ENCODE results near the gene BTF3L4.

DNA sequence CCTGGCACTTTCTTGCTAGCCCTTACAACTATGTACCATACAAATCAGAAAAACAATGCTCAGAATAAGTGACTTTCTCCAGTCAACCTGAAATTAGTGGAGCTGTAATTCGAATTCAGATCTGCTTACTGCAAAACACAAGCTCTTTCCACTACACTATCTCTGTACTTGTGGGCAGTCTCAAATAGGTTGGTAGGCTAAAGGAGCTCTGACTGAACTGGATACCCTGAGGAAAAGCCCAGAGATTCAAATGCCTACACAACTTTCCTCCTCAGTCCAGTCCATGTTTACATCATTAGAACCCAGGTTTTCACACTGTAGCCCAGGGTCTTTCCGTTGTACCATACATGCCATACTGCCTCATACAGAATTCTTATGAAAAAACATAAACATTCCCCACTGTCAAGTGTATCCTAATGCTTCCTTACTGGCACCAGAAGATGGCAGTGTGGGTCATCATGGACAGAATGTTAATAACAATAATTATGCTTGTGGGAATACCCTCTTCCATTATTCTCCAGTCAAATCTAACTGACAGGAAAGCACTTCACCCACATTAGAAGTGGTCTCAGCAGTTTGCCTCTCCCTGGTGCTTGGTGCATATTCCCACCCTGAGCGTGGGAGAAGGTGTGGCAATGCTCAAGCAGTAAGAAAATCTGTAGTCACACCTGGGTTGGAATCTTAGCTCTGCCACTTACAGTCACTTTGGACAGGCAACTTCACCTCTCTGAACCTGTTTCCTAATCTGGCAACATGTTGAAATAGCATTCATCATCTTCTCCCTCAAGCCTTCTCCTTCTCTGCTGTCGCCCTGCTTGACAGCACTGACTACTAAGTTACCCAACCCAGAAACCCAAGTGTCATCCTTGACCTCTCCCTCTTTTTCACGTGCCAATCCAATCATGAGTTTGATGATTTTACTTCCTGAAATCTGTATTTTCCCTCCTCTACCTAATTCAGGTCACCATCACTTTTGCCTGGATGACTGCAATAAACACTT is 71.4 kb downstream of the BTF3L4 start:
- TF ChIP-seq, protein P1, sequence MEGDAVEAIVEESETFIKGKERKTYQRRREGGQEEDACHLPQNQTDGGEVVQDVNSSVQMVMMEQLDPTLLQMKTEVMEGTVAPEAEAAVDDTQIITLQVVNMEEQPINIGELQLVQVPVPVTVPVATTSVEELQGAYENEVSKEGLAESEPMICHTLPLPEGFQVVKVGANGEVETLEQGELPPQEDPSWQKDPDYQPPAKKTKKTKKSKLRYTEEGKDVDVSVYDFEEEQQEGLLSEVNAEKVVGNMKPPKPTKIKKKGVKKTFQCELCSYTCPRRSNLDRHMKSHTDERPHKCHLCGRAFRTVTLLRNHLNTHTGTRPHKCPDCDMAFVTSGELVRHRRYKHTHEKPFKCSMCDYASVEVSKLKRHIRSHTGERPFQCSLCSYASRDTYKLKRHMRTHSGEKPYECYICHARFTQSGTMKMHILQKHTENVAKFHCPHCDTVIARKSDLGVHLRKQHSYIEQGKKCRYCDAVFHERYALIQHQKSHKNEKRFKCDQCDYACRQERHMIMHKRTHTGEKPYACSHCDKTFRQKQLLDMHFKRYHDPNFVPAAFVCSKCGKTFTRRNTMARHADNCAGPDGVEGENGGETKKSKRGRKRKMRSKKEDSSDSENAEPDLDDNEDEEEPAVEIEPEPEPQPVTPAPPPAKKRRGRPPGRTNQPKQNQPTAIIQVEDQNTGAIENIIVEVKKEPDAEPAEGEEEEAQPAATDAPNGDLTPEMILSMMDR (conservative IDR thresholded peaks at IDR 0.05; ENCODE audit: low read length), result peak; percentile 81
- no peak for TF ChIP-seq EZH2phosphoT487 (IDR thresholded peaks at IDR 0.05; ENCODE audit: borderline replicate concordance, low read depth, low read length)

Data from OCI-LY7 (cell line).